Fibroblast of lung (primary cell): ENCODE data around the gene PARP6. TPM values are rescaled to one million over a fixed set of nuclear protein-coding genes. Genes with fewer than 3 reads are reported as not detected.

Experiments used
- DNase-seq, 2 donors: peaks; one replicate each; pipeline versions ENCODE4 v3.0.0 to v3.0.0-alpha.2; 2010; ENCODE audit warnings: low read depth in 2 of 2
- H2AFZ ChIP-seq: 2 replicates; pipeline ENCODE4 v1.5.1; 2012; ENCODE audit warnings: low read length, control low read depth, inconsistent platforms
- H3K27ac ChIP-seq: 2 replicates; pipeline ENCODE4 v1.5.1; 2011; ENCODE audit warnings: low read length, control low read depth; ENCODE audit not compliant: insufficient read depth
- H3K27me3 ChIP-seq: 2 replicates; pipeline ENCODE4 v1.5.1; 2011; ENCODE audit warnings: mild to moderate bottlenecking, low read length; ENCODE audit not compliant: control insufficient read depth, insufficient read depth
- H3K36me3 ChIP-seq: 2 replicates; pipeline ENCODE4 v1.5.1; 2011; ENCODE audit warnings: low read length; ENCODE audit not compliant: control insufficient read depth, insufficient read depth
- H3K4me1 ChIP-seq: 2 replicates; pipeline ENCODE4 v1.5.1; 2011; ENCODE audit warnings: low read length; ENCODE audit not compliant: control insufficient read depth, insufficient read depth; ENCODE audit errors: extremely low read depth
- H3K4me2 ChIP-seq: 2 replicates; pipeline ENCODE4 v1.5.1; 2011; ENCODE audit warnings: low read length, control low read depth; ENCODE audit not compliant: insufficient read depth; ENCODE audit errors: extremely low read depth
- H3K4me3 ChIP-seq, 4 experiments: fragments of 200-600 bp in 1 of 4; sonication (generic) in 1 of 4; replicated peaks in 1 of 4; 2 replicates each; pipeline ENCODE4 v1.5.1; 2011 to 2016; ENCODE audit warnings: low read length in 4 of 4, low read depth in 3 of 4, mild to moderate bottlenecking in 3 of 4, control low read depth in 2 of 4, inconsistent platforms in 1 of 4, mixed read lengths in 1 of 4; ENCODE audit not compliant: insufficient read depth in 1 of 4; ENCODE audit errors: control extremely low read depth in 1 of 4
- H3K79me2 ChIP-seq: 2 replicates; pipeline ENCODE4 v1.5.1; 2012; ENCODE audit warnings: mild to moderate bottlenecking, low read length, inconsistent platforms; ENCODE audit not compliant: control insufficient read depth, insufficient read depth
- H3K9ac ChIP-seq: 2 replicates; pipeline ENCODE4 v1.5.1; 2011; ENCODE audit warnings: mild to moderate bottlenecking, low read length, control low read depth; ENCODE audit not compliant: insufficient read depth
- H3K9me3 ChIP-seq: 2 replicates; pipeline ENCODE4 v1.5.1; 2012; ENCODE audit warnings: low read depth, low read length; ENCODE audit not compliant: control insufficient read depth, insufficient read depth
- H4K20me1 ChIP-seq: 2 replicates; pipeline ENCODE4 v1.5.1; 2011; ENCODE audit warnings: low read length; ENCODE audit not compliant: control insufficient read depth, insufficient read depth; ENCODE audit errors: extremely low read depth
- CTCF ChIP-seq, 2 donors: IDR thresholded peaks in 1 of 2; conservative IDR thresholded peaks in 1 of 2; 1 replicate in 1 of 2; 2 replicates in 1 of 2; pipeline ENCODE4 v1.5.1; 2011 to 2012; ENCODE audit warnings: low read length in 2 of 2, control low read depth in 1 of 2, inconsistent platforms in 1 of 2, low read depth in 1 of 2, mild to moderate bottlenecking in 1 of 2
- EZH2 ChIP-seq: IDR thresholded peaks from 2 replicates; pipeline ENCODE4 v1.5.1; 2012; ENCODE audit warnings: low read length, control low read depth, mild to moderate bottlenecking; ENCODE audit errors: missing control alignments
- polyA plus RNA-seq, 2 donors: library from polyadenylated mRNA; depleted of rRNA in 1 of 2; stranded (reverse) in 1 of 2; unstranded in 1 of 2; fragments of >200 nt; gene quantifications; 2 replicates each; pipeline ENCODE4 v1.2.1, GENCODE V29; 2011 to 2012; ENCODE audit warnings: missing spikeins in 1 of 2
- total RNA-seq: library from RNA; depleted of rRNA; stranded (reverse); fragments of >200 nt; gene quantifications from 2 replicates; pipeline ENCODE4 v1.2.1, GENCODE V29; 2014

The PARP6 gene
- total and polyA plus RNA-seq, 2 donors (not counting 1 experiment from before 2014, with no cell fraction given) = 27.4 to 37.7 TPM

GRCh38 chr15:72313881-72314280 is 41.5 kb upstream of the PARP6 start:
- no peak for DNase-seq
- no peak overlapping the region for H3K9ac ChIP-seq
- no peaks in the 10 kb centered on the region for H3K4me1 ChIP-seq
- no peak for TF ChIP-seq CTCF (conservative IDR thresholded peaks at IDR 0.05 in 1 of 2, IDR thresholded peaks at IDR 0.05 in 1 of 2; ENCODE audit: low read depth in 1 of 2, low read length in 2 of 2)
- no peak for TF ChIP-seq EZH2
- H3K27me3 ChIP-seq = peaks cover 9% of the 10 kb centered on the region
- no peak overlapping the region for H3K4me3 ChIP-seq
- no peak overlapping the region for H3K27ac ChIP-seq
- H3K36me3 ChIP-seq = no peaks in the 10 kb centered on the region
- H3K4me2 ChIP-seq = no peak overlapping the region
- no peak overlapping the region for H2AFZ ChIP-seq
- H4K20me1 ChIP-seq = no peaks in the 10 kb centered on the region
- H3K9me3 ChIP-seq = no peaks in the 10 kb centered on the region
- no peaks in the 10 kb centered on the region for H3K79me2 ChIP-seq

GRCh38 chr15:72313448-72313840 is 41.1 kb upstream of the PARP6 start:
- Histone ChIP-seq H3K36me3 (no peaks in the 10 kb centered on the region), H3K4me2 (no peak overlapping the region), H2AFZ (no peak overlapping the region), H3K9me3 (no peaks in the 10 kb centered on the region), H3K27ac (no peak overlapping the region), H3K4me3 (no peak overlapping the region), H3K9ac (no peak overlapping the region), H3K79me2 (no peaks in the 10 kb centered on the region), H4K20me1 (no peaks in the 10 kb centered on the region), H3K4me1 (no peaks in the 10 kb centered on the region), H3K27me3 (peaks cover 9% of the 10 kb centered on the region)
- TF ChIP-seq EZH2 (no peak), CTCF (conservative IDR thresholded peaks at IDR 0.05 in 1 of 2, IDR thresholded peaks at IDR 0.05 in 1 of 2; ENCODE audit: low read depth in 1 of 2, low read length in 2 of 2) (no peak)
- no peak for DNase-seq

GRCh38 chr15:72312605-72313447 is 40.5 kb upstream of the PARP6 start:
- Histone ChIP-seq H3K36me3 (no peaks in the 10 kb centered on the region), H3K27me3 (peaks cover 5% of the 10 kb centered on the region), H3K4me1 (no peaks in the 10 kb centered on the region), H3K9ac (no peak overlapping the region), H3K4me3 (no peak overlapping the region), H2AFZ (no peak overlapping the region), H3K9me3 (no peaks in the 10 kb centered on the region), H3K79me2 (no peaks in the 10 kb centered on the region), H3K27ac (no peak overlapping the region), H3K4me2 (no peak overlapping the region), H4K20me1 (no peaks in the 10 kb centered on the region)
- TF ChIP-seq EZH2 (no peak), CTCF (conservative IDR thresholded peaks at IDR 0.05 in 1 of 2, IDR thresholded peaks at IDR 0.05 in 1 of 2; ENCODE audit: low read depth in 1 of 2, low read length in 2 of 2) (peak; percentile 77 to 85)
- peak; percentile 58 to 73 for DNase-seq
